CD14-positive monocyte (primary cell): ENCODE measurements around the gene TNIK. TPM values are rescaled to one million over a fixed set of nuclear protein-coding genes. Genes with fewer than 3 reads are reported as not detected.

Source experiments
- DNase-seq, 3 donors: peaks; one replicate each; pipeline ENCODE4 v3.0.0-alpha.2; 2011 to 2022
- H2AFZ ChIP-seq: 2 replicates; pipeline ENCODE4 v1.6.0; 2012; ENCODE audit warnings: mild to moderate bottlenecking, low read depth, low read length, inconsistent platforms; ENCODE audit not compliant: insufficient read depth, poor library complexity, severe bottlenecking
- H3K27ac ChIP-seq, 2 donors: 1 replicate in 1 of 2; 2 replicates in 1 of 2; pipeline ENCODE4 v1.5.1; 2012 to 2013; ENCODE audit warnings: low read length in 2 of 2, control low read depth in 1 of 2, inconsistent platforms in 1 of 2, low read depth in 1 of 2, mild to moderate bottlenecking in 1 of 2
- H3K27me3 ChIP-seq, 2 donors: one replicate each; pipeline versions ENCODE4 v1.6.0 to v1.6.1; 2011 to 2013; ENCODE audit warnings: low read length in 2 of 2; ENCODE audit not compliant: control insufficient read depth in 2 of 2, insufficient read depth in 2 of 2
- H3K36me3 ChIP-seq, 2 donors: replicated peaks in 1 of 2; 1 replicate in 1 of 2; 2 replicates in 1 of 2; pipeline versions ENCODE4 v1.5.1 to v1.6.1; 2012 to 2013; ENCODE audit warnings: low read length in 2 of 2, control low read depth in 1 of 2, inconsistent platforms in 1 of 2, mild to moderate bottlenecking in 1 of 2; ENCODE audit not compliant: insufficient read depth in 2 of 2, control insufficient read depth in 1 of 2
- H3K4me1 ChIP-seq, 2 donors: 1 replicate in 1 of 2; 2 replicates in 1 of 2; pipeline versions ENCODE4 v1.5.1 to v1.6.1; 2012 to 2013; ENCODE audit warnings: low read length in 2 of 2, control low read depth in 1 of 2, inconsistent platforms in 1 of 2, mild to moderate bottlenecking in 1 of 2, moderate library complexity in 1 of 2; ENCODE audit not compliant: insufficient read depth in 2 of 2, control insufficient read depth in 1 of 2
- H3K4me2 ChIP-seq: replicated peaks from 2 replicates; pipeline ENCODE3; 2012; ENCODE audit warnings: low read length, moderate library complexity, mild to moderate bottlenecking; ENCODE audit not compliant: poor library complexity, severe bottlenecking; ENCODE audit errors: extremely low read depth
- H3K4me3 ChIP-seq, 3 experiments: fragments of 200-600 bp in 1 of 3; sonication (generic) in 1 of 3; replicated peaks in 1 of 3; 1 replicate in 2 of 3; 2 replicates in 1 of 3; pipeline ENCODE4 v1.5.1; 2011 to 2013; ENCODE audit warnings: low read length in 3 of 3, mild to moderate bottlenecking in 3 of 3, control low read depth in 2 of 3, low read depth in 2 of 3, inconsistent platforms in 1 of 3, moderate library complexity in 1 of 3
- H3K79me2 ChIP-seq: 2 replicates; pipeline ENCODE4 v1.6.0; 2012; ENCODE audit warnings: mild to moderate bottlenecking, control low read depth, inconsistent platforms, low read length, moderate library complexity; ENCODE audit not compliant: insufficient read depth
- H3K9ac ChIP-seq: 2 replicates; pipeline ENCODE4 v1.6.0; 2017; ENCODE audit warnings: low read length, mild to moderate bottlenecking; ENCODE audit not compliant: insufficient read depth, poor library complexity, severe bottlenecking
- H3K9me3 ChIP-seq, 2 donors: replicated peaks in 1 of 2; 1 replicate in 1 of 2; 2 replicates in 1 of 2; pipeline versions ENCODE4 v1.5.1 to v1.6.1; 2012 to 2013; ENCODE audit warnings: low read length in 2 of 2, control low read depth in 1 of 2; ENCODE audit not compliant: control insufficient read depth in 1 of 2, insufficient read depth in 1 of 2
- H4K20me1 ChIP-seq: 2 replicates; pipeline ENCODE4 v1.6.0; 2012; ENCODE audit warnings: mild to moderate bottlenecking, low read length, control low read depth, moderate library complexity; ENCODE audit not compliant: insufficient read depth
- H3K27ac Mint-ChIP-seq, 7 donors: one replicate each; pipeline ENCODE4 v1.8.0; 2020; ENCODE audit warnings: mild to moderate bottlenecking in 7 of 7, mixed read lengths in 7 of 7, moderate library complexity in 6 of 7, inconsistent platforms in 2 of 7
- H3K27me3 Mint-ChIP-seq, 3 donors: one replicate each; pipeline ENCODE4 v1.8.0; 2021 to 2022; ENCODE audit warnings: low read depth in 3 of 3, mild to moderate bottlenecking in 3 of 3, mixed read lengths in 3 of 3, moderate library complexity in 3 of 3, inconsistent platforms in 1 of 3
- H3K36me3 Mint-ChIP-seq, 2 donors: one replicate each; pipeline ENCODE4 v1.8.0; 2020; ENCODE audit warnings: mixed read lengths in 2 of 2, inconsistent platforms in 1 of 2, mild to moderate bottlenecking in 1 of 2
- H3K4me1 Mint-ChIP-seq: one replicate; pipeline ENCODE4 v1.8.0; 2020; ENCODE audit warnings: mild to moderate bottlenecking, mixed read lengths
- H3K4me3 Mint-ChIP-seq, 2 donors: one replicate each; pipeline ENCODE4 v1.8.0; 2020; ENCODE audit warnings: mild to moderate bottlenecking in 2 of 2, mixed read lengths in 2 of 2, moderate library complexity in 1 of 2
- H3K9me3 Mint-ChIP-seq, 7 donors: one replicate each; pipeline ENCODE4 v1.8.0; 2020 to 2022; ENCODE audit warnings: mixed read lengths in 7 of 7, mild to moderate bottlenecking in 6 of 7, moderate library complexity in 6 of 7, inconsistent platforms in 2 of 7
- CTCF ChIP-seq: fragments of 200-600 bp; IDR thresholded peaks from one replicate; pipeline ENCODE4 v1.8.0; 2022; ENCODE audit warnings: antibody characterized with exemption, mild to moderate bottlenecking
- WGBS: methylation state at CpG from one replicate; pipeline ENCODE4 v1.1.5; 2013; ENCODE audit warnings: missing lambda C conversion rate; ENCODE audit not compliant: insufficient coverage; 5-methylcytosine and 5-hydroxymethylcytosine counted together
- intact Hi-C, 2 donors: fragments of 100-400 bp; cut with micrococcal nuclease; formaldehyde crosslinking; loops; one replicate each; pipeline versions ENCODE4 v1.15.0 to v1.15.1; 2023
- polyA plus RNA-seq, 3 donors: library from polyadenylated mRNA; depleted of rRNA in 1 of 3; unstranded in 2 of 3; stranded (reverse) in 1 of 3; fragments of 300-500 nt in 2 of 3; fragments of >200 nt in 1 of 3; fragmentation: Illumina TruSeq in 2 of 3; gene quantifications; 1 replicate in 2 of 3; 2 replicates in 1 of 3; pipeline ENCODE4 v1.2.3, GENCODE V29; 2012 to 2021

TNIK gene
- polyA plus RNA-seq, 3 donors: 0.36 to 1.8 (median 0.75) TPM

DNA sequence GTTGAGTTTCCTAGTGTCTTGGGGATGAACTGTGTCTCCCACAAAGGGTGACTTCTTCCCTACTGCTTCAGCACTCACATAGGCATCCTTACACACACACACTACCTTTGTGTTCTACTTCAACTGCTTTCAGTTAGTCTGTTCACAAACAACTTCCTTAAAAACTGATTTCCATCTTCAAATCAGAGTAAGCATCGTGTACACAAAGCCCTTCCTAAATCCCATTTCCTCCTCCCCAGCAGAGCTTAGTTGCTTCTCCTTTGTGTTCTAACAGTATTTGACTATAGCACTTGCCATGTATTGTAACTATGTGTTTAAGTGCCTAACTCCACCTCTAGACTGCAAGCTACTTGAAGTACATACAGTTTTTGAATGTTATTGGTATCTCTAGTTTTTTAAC, 71.7 kb downstream of the TNIK start:
- TF ChIP-seq CTCF: no peak
- Histone ChIP-seq H3K4me3 (no peak overlapping the region), H3K4me1 (no peaks in the 10 kb centered on the region), H3K36me3 (no peaks in the 10 kb centered on the region), H3K27me3 (no peaks in the 10 kb centered on the region), H3K79me2 (no peaks in the 10 kb centered on the region), H2AFZ (no peak overlapping the region), H3K27ac (no peak overlapping the region), H3K9ac (no peak overlapping the region), H3K9me3 (peaks cover 0 to 5% of the 10 kb centered on the region in 2 donors), H3K4me2 (no peak overlapping the region), H4K20me1 (no peaks in the 10 kb centered on the region)
- Mint-ChIP-seq H3K36me3 (no peaks in the 10 kb centered on the region), H3K4me1 (peaks cover 4% of the 10 kb centered on the region), H3K27me3 (no peaks in the 10 kb centered on the region), H3K4me3 (no peak overlapping the region), H3K9me3 (peaks cover 2 to 20% (median 6%) of the 10 kb centered on the region in 7 donors), H3K27ac (no peak overlapping the region)
- WGBS: no CpG with 5 or more reads among the region's 1 CpG
- no peak for DNase-seq
- intact Hi-C loops: no loop called here

DNA sequence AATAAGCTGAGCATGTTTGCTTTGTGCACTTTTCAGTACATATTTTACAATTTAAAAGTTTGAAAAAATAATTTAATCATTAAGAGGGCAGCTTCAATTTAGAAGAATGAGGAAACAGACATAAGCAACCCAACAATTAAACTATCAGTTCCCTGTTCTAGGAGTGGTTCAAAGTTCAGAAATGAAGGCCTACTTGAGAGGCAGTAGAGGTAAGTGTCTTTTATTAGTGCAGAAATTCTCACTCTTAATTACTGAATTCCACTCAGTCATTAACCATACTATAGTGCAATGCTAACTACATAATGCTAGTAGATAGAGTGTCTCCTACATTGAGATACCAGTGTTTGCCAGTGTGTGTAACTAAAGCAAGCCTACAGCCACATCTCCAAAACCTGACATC, 73.1 kb downstream of the TNIK start:
- Histone ChIP-seq H3K27me3 (no peaks in the 10 kb centered on the region), H3K4me2 (no peak overlapping the region), H3K27ac (no peak overlapping the region), H4K20me1 (no peaks in the 10 kb centered on the region), H3K4me3 (no peak overlapping the region), H3K79me2 (no peaks in the 10 kb centered on the region), H3K9ac (no peak overlapping the region), H3K36me3 (no peaks in the 10 kb centered on the region), H3K9me3 (peaks cover 0 to 5% of the 10 kb centered on the region in 2 donors), H3K4me1 (no peaks in the 10 kb centered on the region), H2AFZ (no peak overlapping the region)
- Mint-ChIP-seq H3K9me3 (peaks cover 2 to 17% (median 6%) of the 10 kb centered on the region in 7 donors), H3K4me1 (peaks cover 4% of the 10 kb centered on the region), H3K27me3 (no peaks in the 10 kb centered on the region), H3K4me3 (no peak overlapping the region), H3K36me3 (no peaks in the 10 kb centered on the region), H3K27ac (no peak overlapping the region)
- no peak for DNase-seq
- no peak for TF ChIP-seq CTCF
- intact Hi-C loops: no loop called here
